ENCODE results near the gene ZDHHC18. TPM values are rescaled to one million over a fixed set of nuclear protein-coding genes. Genes with fewer than 3 reads are reported as not detected.

The ZDHHC18 gene
- 16.2 TPM for polyA plus RNA-seq
- long read RNA-seq, donor 1, full-length matches to known transcripts: 1 of 1 reads
- long read RNA-seq, donor 1, partial matches to known transcripts: 0 of 1 reads
- long read RNA-seq, donor 1, other reads (novel, unspliced or antisense): 0 of 1 reads
- long read RNA-seq, donor 2, full-length matches to known transcripts: 2 of 2 reads
- long read RNA-seq, donor 2, partial matches to known transcripts: 0 of 2 reads
- long read RNA-seq, donor 2, other reads (novel, unspliced or antisense): 0 of 2 reads
- long read RNA-seq, donor 3: 0 reads
- long read RNA-seq, donor 4: 0 reads
- long read RNA-seq, donor 5, full-length matches to known transcripts: 1 of 1 reads
- long read RNA-seq, donor 5, partial matches to known transcripts: 0 of 1 reads
- long read RNA-seq, donor 5, other reads (novel, unspliced or antisense): 0 of 1 reads
- long read RNA-seq, donor 6, full-length matches to known transcripts: 7 of 7 reads
- long read RNA-seq, donor 6, partial matches to known transcripts: 0 of 7 reads
- long read RNA-seq, donor 6, other reads (novel, unspliced or antisense): 0 of 7 reads
- long read RNA-seq, donor 7, full-length matches to known transcripts: 1 of 1 reads
- long read RNA-seq, donor 7, partial matches to known transcripts: 0 of 1 reads
- long read RNA-seq, donor 7, other reads (novel, unspliced or antisense): 0 of 1 reads
- long read RNA-seq, donor 8, full-length matches to known transcripts: 4 of 4 reads
- long read RNA-seq, donor 8, partial matches to known transcripts: 0 of 4 reads
- long read RNA-seq, donor 8, other reads (novel, unspliced or antisense): 0 of 4 reads
- long read RNA-seq, donor 9, full-length matches to known transcripts: 3 of 3 reads
- long read RNA-seq, donor 9, partial matches to known transcripts: 0 of 3 reads
- long read RNA-seq, donor 9, other reads (novel, unspliced or antisense): 0 of 3 reads
- long read RNA-seq, donor 10, full-length matches to known transcripts: 3 of 3 reads
- long read RNA-seq, donor 10, partial matches to known transcripts: 0 of 3 reads
- long read RNA-seq, donor 10, other reads (novel, unspliced or antisense): 0 of 3 reads
- long read RNA-seq, donor 11, full-length matches to known transcripts: 2 of 2 reads
- long read RNA-seq, donor 11, partial matches to known transcripts: 0 of 2 reads
- long read RNA-seq, donor 11, other reads (novel, unspliced or antisense): 0 of 2 reads

GRCh38 chr1:26826261-26827105 is at the start of gene ZDHHC18:
Gene ZDHHC18, plus strand, starts transcription at chr1:26826688. Its CDS starts 117 bp downstream, at chr1:26826805.
- Histone ChIP-seq H3K27me3 (ENCODE audit: control insufficient read depth, insufficient read depth, low read length) (no peaks in the 10 kb centered on the region), H3K36me3 (ENCODE audit: control insufficient read depth, insufficient read depth, low read length) (peaks cover 2% of the 10 kb centered on the region), H3K9me3 (ENCODE audit: control insufficient read depth, low read depth, low read length) (no peaks in the 10 kb centered on the region), H3K27ac (ENCODE audit: low read length) (peak within 1 kb of the TSS; percentile 17), H3K4me1 (ENCODE audit: control insufficient read depth, insufficient read depth, low read length) (peaks cover 15% of the 10 kb centered on the region), H3K4me3 (ENCODE audit: low read length) (peak within 1 kb of the TSS; percentile 71)
- whole genome bisulfite sequencing (ENCODE audit: insufficient coverage, low lambda C conversion rate): no CpG with 5 or more reads among the region's 107 CpGs
- DNase-seq: peak; percentile 46 to 83

GRCh38 chr1:26779098-26779668 is 47.3 kb upstream of the ZDHHC18 start:
- H3K36me3 ChIP-seq (ENCODE audit: control insufficient read depth, insufficient read depth, low read length): peaks cover 79% of the 10 kb centered on the region
- H3K27ac ChIP-seq (ENCODE audit: low read length): no peak overlapping the region
- 67% methylated on average over 1 of the region's 11 CpGs for WGBS (ENCODE audit: insufficient coverage, low lambda C conversion rate)
- DNase-seq: no peak
- H3K4me3 ChIP-seq (ENCODE audit: low read length): no peak overlapping the region
- H3K27me3 ChIP-seq (ENCODE audit: control insufficient read depth, insufficient read depth, low read length): no peaks in the 10 kb centered on the region
- H3K9me3 ChIP-seq (ENCODE audit: control insufficient read depth, low read depth, low read length): peaks cover 3% of the 10 kb centered on the region
- peaks cover 9% of the 10 kb centered on the region for H3K4me1 ChIP-seq (ENCODE audit: control insufficient read depth, insufficient read depth, low read length)

GRCh38 chr1:26780344-26780957 is 46.0 kb upstream of the ZDHHC18 start:
- Histone ChIP-seq H3K4me1 (ENCODE audit: control insufficient read depth, insufficient read depth, low read length) (peaks cover 11% of the 10 kb centered on the region), H3K36me3 (ENCODE audit: control insufficient read depth, insufficient read depth, low read length) (peaks cover 67% of the 10 kb centered on the region), H3K27ac (ENCODE audit: low read length) (no peak overlapping the region), H3K9me3 (ENCODE audit: control insufficient read depth, low read depth, low read length) (peaks cover 3% of the 10 kb centered on the region), H3K27me3 (ENCODE audit: control insufficient read depth, insufficient read depth, low read length) (no peaks in the 10 kb centered on the region), H3K4me3 (ENCODE audit: low read length) (no peak overlapping the region)
- 100% methylated on average over 1 of the region's 21 CpGs for WGBS (ENCODE audit: insufficient coverage, low lambda C conversion rate)
- no peak for DNase-seq

GRCh38 chr1:26781206-26781825 is 45.2 kb upstream of the ZDHHC18 start:
- 73% methylated on average over 2 of the region's 11 CpGs for WGBS (ENCODE audit: insufficient coverage, low lambda C conversion rate)
- no peak overlapping the region for H3K27ac ChIP-seq (ENCODE audit: low read length)
- peaks cover 17% of the 10 kb centered on the region for H3K4me1 ChIP-seq (ENCODE audit: control insufficient read depth, insufficient read depth, low read length)

GRCh38 chr1:26782521-26783212 is 43.8 kb upstream of the ZDHHC18 start:
- Histone ChIP-seq H3K27me3 (ENCODE audit: control insufficient read depth, insufficient read depth, low read length) (no peaks in the 10 kb centered on the region), H3K36me3 (ENCODE audit: control insufficient read depth, insufficient read depth, low read length) (peaks cover 46% of the 10 kb centered on the region), H3K9me3 (ENCODE audit: control insufficient read depth, low read depth, low read length) (peaks cover 3% of the 10 kb centered on the region), H3K4me1 (ENCODE audit: control insufficient read depth, insufficient read depth, low read length) (peaks cover 27% of the 10 kb centered on the region), H3K4me3 (ENCODE audit: low read length) (no peak overlapping the region), H3K27ac (ENCODE audit: low read length) (no peak overlapping the region)
- no peak for DNase-seq
- WGBS (ENCODE audit: insufficient coverage, low lambda C conversion rate): no CpG with 5 or more reads among the region's 3 CpGs

More at GRCh38 chr1:26781206-26781825, 45.2 kb upstream of the ZDHHC18 start:
- no peak for DNase-seq
- H3K4me3 ChIP-seq (ENCODE audit: low read length): no peak overlapping the region
- H3K36me3 ChIP-seq (ENCODE audit: control insufficient read depth, insufficient read depth, low read length): peaks cover 59% of the 10 kb centered on the region
- peaks cover 3% of the 10 kb centered on the region for H3K9me3 ChIP-seq (ENCODE audit: control insufficient read depth, low read depth, low read length)
- H3K27me3 ChIP-seq (ENCODE audit: control insufficient read depth, insufficient read depth, low read length): no peaks in the 10 kb centered on the region

GRCh38 chr1:26783646-26784022 is 42.9 kb upstream of the ZDHHC18 start:
- H3K9me3 ChIP-seq (ENCODE audit: control insufficient read depth, low read depth, low read length): peaks cover 3% of the 10 kb centered on the region
- H3K4me3 ChIP-seq (ENCODE audit: low read length): no peak overlapping the region
- 92% methylated on average over 2 of the region's 5 CpGs for WGBS (ENCODE audit: insufficient coverage, low lambda C conversion rate)
- peaks cover 36% of the 10 kb centered on the region for H3K36me3 ChIP-seq (ENCODE audit: control insufficient read depth, insufficient read depth, low read length)
- H3K27ac ChIP-seq (ENCODE audit: low read length): no peak overlapping the region
- DNase-seq: no peak
- H3K27me3 ChIP-seq (ENCODE audit: control insufficient read depth, insufficient read depth, low read length): no peaks in the 10 kb centered on the region
- peaks cover 27% of the 10 kb centered on the region for H3K4me1 ChIP-seq (ENCODE audit: control insufficient read depth, insufficient read depth, low read length)

- H3K9me3 ChIP-seq (ENCODE audit: control insufficient read depth, low read depth, low read length): peaks cover 3% of the 10 kb centered on the region
- H3K4me1 ChIP-seq (ENCODE audit: control insufficient read depth, insufficient read depth, low read length): peaks cover 27% of the 10 kb centered on the region
- WGBS (ENCODE audit: insufficient coverage, low lambda C conversion rate): no CpG with 5 or more reads among the region's 2 CpGs
- H3K36me3 ChIP-seq (ENCODE audit: control insufficient read depth, insufficient read depth, low read length): peaks cover 30% of the 10 kb centered on the region
- no peaks in the 10 kb centered on the region for H3K27me3 ChIP-seq (ENCODE audit: control insufficient read depth, insufficient read depth, low read length)
- H3K4me3 ChIP-seq (ENCODE audit: low read length): no peak overlapping the region
- peak in 1 of 2 donors; percentile 41 for DNase-seq
- no peak overlapping the region for H3K27ac ChIP-seq (ENCODE audit: low read length)
These were observed 42.2 kb upstream of the ZDHHC18 start for GRCh38 chr1:26784023-26784871.

GRCh38 chr1:26784886-26785285 is 41.6 kb upstream of the ZDHHC18 start:
- H3K36me3 ChIP-seq (ENCODE audit: control insufficient read depth, insufficient read depth, low read length): peaks cover 24% of the 10 kb centered on the region
- H3K9me3 ChIP-seq (ENCODE audit: control insufficient read depth, low read depth, low read length): peaks cover 3% of the 10 kb centered on the region
- no peak overlapping the region for H3K27ac ChIP-seq (ENCODE audit: low read length)
- H3K27me3 ChIP-seq (ENCODE audit: control insufficient read depth, insufficient read depth, low read length): no peaks in the 10 kb centered on the region
- DNase-seq: no peak
- H3K4me3 ChIP-seq (ENCODE audit: low read length): no peak overlapping the region
- WGBS (ENCODE audit: insufficient coverage, low lambda C conversion rate): 83% methylated on average over 1 of the region's 1 CpG
- H3K4me1 ChIP-seq (ENCODE audit: control insufficient read depth, insufficient read depth, low read length): peaks cover 27% of the 10 kb centered on the region

All from large intestine (tissue), 12 donors.